Activated naive CD4-positive, alpha-beta T cell treated with anti-CD3 and anti-CD28 coated beads, Interleukin-2, amount 50 U/mL, for 24 hours (primary cell): ENCODE data around the gene ERC1.
"Not testable (repeated sequence)": the region's sequence is repeated elsewhere in the genome, so short reads cannot be mapped to it uniquely, and the experiment has no call there.

Experiments
- H3K27ac Mint-ChIP-seq: one replicate; pipeline ENCODE4 v1.8.0; 2021; ENCODE audit warnings: mild to moderate bottlenecking, mixed read lengths
- H3K27me3 Mint-ChIP-seq: one replicate; pipeline ENCODE4 v1.8.0; 2021; ENCODE audit warnings: mixed read lengths
- H3K36me3 Mint-ChIP-seq: one replicate; pipeline ENCODE4 v1.8.0; 2021; ENCODE audit warnings: mixed read lengths
- H3K4me1 Mint-ChIP-seq: one replicate; pipeline ENCODE4 v1.8.0; 2021; ENCODE audit warnings: mixed read lengths
- H3K4me3 Mint-ChIP-seq: one replicate; pipeline ENCODE4 v1.8.0; 2021; ENCODE audit warnings: mild to moderate bottlenecking, mixed read lengths
- H3K9me3 Mint-ChIP-seq: one replicate; pipeline ENCODE4 v1.8.0; 2021; ENCODE audit warnings: mixed read lengths

ERC1 gene

DNA sequence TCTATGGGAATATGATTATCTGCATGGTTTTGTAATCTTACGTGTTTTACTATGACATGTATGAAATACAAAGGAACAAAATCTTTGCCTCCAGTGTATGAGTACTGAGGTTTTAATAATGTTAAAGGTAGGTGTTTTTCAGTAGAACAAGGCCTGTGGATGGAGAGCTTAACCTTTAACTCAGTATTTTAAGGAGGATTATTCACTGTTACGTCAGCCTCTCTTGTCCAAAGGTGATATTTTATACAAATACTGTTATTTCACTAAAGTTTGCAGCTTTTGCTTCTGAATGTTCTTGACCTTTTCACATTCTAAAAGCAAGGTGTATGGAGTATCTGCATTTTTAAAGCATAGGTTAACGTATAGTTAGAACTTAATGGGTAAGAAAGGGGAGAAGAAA is 195.3 kb downstream of the ERC1 start:
- H3K9me3 Mint-ChIP-seq, result no peaks in the 10 kb centered on the region
- H3K4me1 Mint-ChIP-seq, result no peaks in the 10 kb centered on the region
- H3K36me3 Mint-ChIP-seq, result peaks cover 21% of the 10 kb centered on the region
- no peak overlapping the region for H3K4me3 Mint-ChIP-seq
- no peaks in the 10 kb centered on the region for H3K27me3 Mint-ChIP-seq
- H3K27ac Mint-ChIP-seq, result no peak overlapping the region

DNA sequence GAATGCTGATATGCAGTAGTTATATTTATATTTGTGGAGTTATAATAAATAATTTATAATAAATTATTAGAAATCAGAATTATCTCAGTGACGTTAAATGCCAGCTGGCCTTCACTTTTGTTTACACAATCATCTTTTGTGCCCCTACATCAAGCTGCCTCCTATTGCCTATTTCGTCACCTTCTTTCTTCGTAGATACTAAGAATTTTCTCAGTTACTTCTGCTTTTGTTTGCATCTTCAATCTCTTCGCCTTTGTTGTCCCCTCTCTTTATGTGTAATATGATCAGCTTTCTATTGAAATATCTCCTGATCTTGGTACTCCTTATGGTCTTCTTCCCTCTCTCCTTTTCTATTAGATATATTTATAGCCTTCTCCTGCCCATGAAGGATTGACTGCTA is 197.0 kb downstream of the ERC1 start:
- no peaks in the 10 kb centered on the region for H3K27me3 Mint-ChIP-seq
- no peaks in the 10 kb centered on the region for H3K9me3 Mint-ChIP-seq
- H3K27ac Mint-ChIP-seq, result no peak overlapping the region
- no peak overlapping the region for H3K4me3 Mint-ChIP-seq
- H3K4me1 Mint-ChIP-seq, result no peaks in the 10 kb centered on the region
- H3K36me3 Mint-ChIP-seq, result peaks cover 21% of the 10 kb centered on the region

DNA sequence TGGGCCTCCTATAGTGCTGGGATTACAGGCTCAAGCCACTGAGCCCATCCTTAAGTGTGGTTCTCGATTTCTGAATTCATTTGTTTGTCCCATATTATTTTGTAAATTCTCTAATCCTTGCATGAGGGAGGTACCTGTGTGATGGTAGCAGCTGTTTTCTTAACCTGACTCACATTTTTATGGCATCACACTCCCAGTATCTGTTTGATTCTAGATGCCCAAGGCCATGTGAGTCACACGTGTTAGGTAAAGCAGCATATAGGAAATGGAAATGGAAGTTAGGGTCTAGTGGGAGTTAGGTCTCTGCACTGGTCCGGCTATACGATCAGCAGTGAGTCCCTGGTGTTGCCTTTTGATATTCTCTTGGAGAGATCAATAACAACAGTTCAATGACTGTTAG is 198.1 kb downstream of the ERC1 start:
- Mint-ChIP-seq H3K27ac (no peak overlapping the region), H3K4me1 (no peaks in the 10 kb centered on the region), H3K4me3 (no peak overlapping the region), H3K36me3 (peaks cover 18% of the 10 kb centered on the region), H3K27me3 (no peaks in the 10 kb centered on the region), H3K9me3 (no peaks in the 10 kb centered on the region)

DNA sequence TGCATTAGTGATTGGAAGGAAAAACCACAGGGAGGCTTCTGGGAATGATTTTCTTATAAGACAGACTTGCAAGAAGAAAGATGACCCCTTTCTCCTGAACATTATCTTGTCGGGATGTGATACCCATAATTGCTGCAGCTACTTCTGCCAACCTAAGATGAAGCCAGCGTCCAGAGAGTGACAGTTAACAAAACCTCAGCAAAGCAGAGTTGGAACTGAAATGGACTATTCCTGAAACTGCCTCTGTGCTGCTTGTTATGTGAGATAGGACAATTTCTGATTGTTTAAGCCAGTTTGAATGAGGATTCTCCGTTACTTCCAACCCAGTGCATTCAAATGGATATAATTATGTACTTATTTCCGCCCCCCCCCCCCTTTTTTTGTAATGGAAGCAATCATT is 204.5 kb downstream of the ERC1 start:
- Mint-ChIP-seq H3K4me1 (peaks cover 4% of the 10 kb centered on the region), H3K4me3 (no peak overlapping the region), H3K9me3 (no peaks in the 10 kb centered on the region), H3K27ac (no peak overlapping the region), H3K36me3 (peaks cover 22% of the 10 kb centered on the region), H3K27me3 (no peaks in the 10 kb centered on the region)

DNA sequence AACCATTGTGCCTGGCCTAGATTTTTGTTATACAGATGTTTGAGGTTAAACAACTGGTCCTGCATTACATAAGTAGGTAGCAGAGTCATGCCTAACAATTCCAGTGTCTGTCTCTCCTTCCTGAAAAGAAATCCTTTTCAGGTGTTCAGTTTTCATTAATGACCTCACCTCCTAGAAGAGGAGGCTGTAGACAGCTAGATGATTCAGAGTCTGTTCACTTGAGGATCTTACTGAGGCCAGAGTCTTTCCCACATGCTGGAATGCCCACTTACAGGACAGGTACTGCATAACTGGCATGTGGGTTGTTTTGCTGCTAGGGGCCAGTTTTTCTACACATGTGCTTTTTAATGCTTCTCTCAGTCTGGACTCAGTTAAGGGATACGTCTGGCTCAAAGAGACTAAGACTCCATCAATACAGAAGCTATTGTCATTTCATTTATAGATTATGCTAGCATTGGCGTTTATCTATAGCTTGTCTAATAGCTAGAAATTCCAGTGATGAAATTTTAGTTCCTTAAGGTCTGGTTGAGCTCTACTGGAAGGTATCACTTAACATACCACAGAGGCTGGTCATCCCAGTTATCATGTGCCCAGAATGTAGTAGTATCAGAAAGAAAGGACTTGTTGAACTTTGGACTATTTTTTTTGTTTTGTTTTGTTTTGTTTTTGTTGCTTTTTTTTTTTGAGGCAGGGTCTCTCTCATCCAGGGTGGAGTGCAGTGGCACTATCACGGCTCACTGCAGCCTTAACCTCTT is 206.4 kb downstream of the ERC1 start:
- Mint-ChIP-seq H3K9me3 (no peaks in the 10 kb centered on the region), H3K27ac (no peak overlapping the region), H3K36me3 (peaks cover 19% of the 10 kb centered on the region), H3K4me1 (peaks cover 13% of the 10 kb centered on the region), H3K27me3 (no peaks in the 10 kb centered on the region), H3K4me3 (no peak overlapping the region)

DNA sequence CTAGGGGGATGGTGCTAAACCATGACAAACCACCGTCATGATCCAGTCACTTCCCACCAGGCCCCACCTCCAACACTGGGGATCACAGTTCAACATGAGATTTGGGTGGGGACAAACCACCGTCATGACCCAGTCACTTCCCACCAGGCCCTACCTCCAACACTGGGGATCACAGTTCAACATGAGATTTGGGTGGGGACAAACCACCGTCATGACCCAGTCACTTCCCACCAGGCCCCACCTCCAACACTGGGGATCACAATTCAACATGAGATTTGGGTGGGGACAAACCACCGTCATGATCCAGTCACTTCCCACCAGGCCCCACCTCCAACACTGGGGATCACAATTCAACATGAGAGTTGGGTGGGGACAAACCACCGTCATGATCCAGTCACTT is 207.8 kb downstream of the ERC1 start:
- not testable (repeated sequence) for H3K27me3 Mint-ChIP-seq, H3K27ac Mint-ChIP-seq, H3K9me3 Mint-ChIP-seq, H3K4me3 Mint-ChIP-seq
- Mint-ChIP-seq H3K4me1 (peaks cover 17% of the 10 kb centered on the region), H3K36me3 (peaks cover 19% of the 10 kb centered on the region)

DNA sequence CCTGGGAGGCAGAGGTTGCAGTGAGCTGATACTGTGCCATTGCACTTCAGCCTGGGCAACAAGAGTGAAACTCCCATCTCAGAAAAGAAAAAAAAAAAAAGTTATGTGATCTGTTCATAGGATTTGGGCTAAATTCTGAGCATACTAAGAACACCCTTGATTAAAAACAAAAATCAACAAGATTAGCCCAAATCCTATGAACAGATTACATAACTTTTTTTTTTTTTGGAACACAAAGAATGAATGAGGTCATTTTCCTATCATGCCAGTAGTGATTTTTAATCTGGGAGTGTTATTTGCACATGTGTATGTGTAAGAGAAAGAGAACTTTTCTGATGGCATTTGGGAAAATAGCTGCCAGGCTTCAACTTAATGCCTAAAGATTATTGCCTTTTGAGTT is 208.7 kb downstream of the ERC1 start:
- no peak overlapping the region for H3K27ac Mint-ChIP-seq
- no peaks in the 10 kb centered on the region for H3K27me3 Mint-ChIP-seq
- no peaks in the 10 kb centered on the region for H3K9me3 Mint-ChIP-seq
- peaks cover 17% of the 10 kb centered on the region for H3K4me1 Mint-ChIP-seq
- H3K36me3 Mint-ChIP-seq, result peaks cover 19% of the 10 kb centered on the region
- no peak overlapping the region for H3K4me3 Mint-ChIP-seq

DNA sequence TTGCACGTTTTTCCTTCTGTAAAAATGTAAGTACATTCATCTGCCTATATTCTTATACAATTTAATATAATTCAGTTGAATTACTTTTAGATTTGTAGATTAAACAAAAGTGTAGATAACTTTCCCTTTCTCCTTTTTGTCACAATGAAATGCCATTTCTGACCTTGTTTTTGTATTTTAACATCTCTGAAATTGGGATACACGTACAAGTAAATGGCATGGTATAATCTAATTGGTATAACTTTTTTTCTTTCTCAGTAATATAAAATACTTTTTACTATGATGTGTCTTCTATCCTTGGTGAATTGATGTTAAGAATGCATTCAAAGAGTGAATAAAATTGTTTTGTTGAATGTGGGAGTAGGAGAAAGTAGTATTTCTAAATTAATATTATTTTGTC is 210.0 kb downstream of the ERC1 start:
- Mint-ChIP-seq H3K4me3 (no peak overlapping the region), H3K4me1 (peaks cover 22% of the 10 kb centered on the region), H3K27ac (no peak overlapping the region), H3K36me3 (peaks cover 17% of the 10 kb centered on the region), H3K9me3 (no peaks in the 10 kb centered on the region), H3K27me3 (no peaks in the 10 kb centered on the region)

DNA sequence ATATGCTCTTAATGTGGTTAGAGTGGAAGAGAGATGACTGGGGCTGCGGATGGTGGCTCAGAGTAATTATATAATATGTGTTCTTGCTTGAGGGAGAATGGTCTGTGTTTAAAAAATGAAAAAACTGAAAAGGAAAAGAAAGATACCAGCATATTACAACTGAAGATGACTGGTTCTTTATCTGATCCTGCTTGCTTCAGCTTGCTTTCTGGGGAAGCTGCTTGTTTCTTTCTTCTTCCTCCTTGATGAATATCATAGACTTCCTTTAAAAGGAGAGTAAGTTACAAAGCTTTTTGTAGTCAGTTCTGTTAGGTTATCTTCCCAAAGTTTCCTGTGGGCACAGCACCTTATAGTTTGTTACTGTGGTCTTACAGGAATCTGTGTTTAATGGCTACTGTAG is 210.9 kb downstream of the ERC1 start:
- Mint-ChIP-seq H3K9me3 (no peaks in the 10 kb centered on the region), H3K4me3 (no peak overlapping the region), H3K27ac (peak overlapping the region; percentile 59), H3K4me1 (peaks cover 27% of the 10 kb centered on the region), H3K27me3 (no peaks in the 10 kb centered on the region), H3K36me3 (peaks cover 12% of the 10 kb centered on the region)

DNA sequence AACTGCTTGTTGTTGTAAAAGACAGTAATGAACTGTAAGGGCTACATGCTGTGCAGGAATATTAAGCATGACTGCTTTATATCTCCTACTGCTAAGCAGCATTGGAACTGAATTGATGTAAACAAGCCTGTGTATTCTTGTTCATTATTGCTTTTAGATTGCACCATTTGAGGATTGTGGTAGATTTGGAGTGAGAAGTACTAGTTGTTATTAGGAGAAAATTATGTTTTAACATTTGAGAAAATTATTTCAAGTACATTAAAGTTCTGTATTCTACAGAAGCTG is 212.7 kb downstream of the ERC1 start:
- Mint-ChIP-seq H3K27me3 (no peaks in the 10 kb centered on the region), H3K9me3 (no peaks in the 10 kb centered on the region), H3K4me1 (peaks cover 27% of the 10 kb centered on the region), H3K27ac (no peak overlapping the region), H3K36me3 (peaks cover 6% of the 10 kb centered on the region), H3K4me3 (no peak overlapping the region)

DNA sequence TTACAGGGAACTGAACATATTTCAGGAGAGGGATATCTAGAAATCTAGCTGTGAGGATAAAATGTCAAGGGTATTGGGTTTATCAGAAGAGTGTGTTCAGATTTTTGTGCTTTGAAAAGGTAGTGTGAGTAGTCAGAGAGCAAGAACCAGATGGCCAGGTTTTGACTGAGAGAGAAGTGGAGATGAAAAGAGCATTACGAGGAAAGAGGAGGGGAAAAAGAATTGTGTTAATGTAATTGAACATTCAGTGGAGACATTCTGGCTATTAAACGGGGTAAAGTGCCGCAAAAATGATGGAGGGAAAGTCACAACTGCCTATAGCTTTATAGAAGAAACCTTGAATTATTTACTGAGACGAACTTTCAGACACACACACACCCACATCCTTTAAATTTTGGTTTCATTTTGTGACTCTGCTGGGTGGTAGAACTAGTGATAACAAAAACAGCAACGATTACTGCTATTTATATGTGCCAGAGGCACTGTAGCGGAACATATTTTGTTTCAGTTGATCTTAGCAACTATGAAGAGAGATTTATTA is 213.6 kb downstream of the ERC1 start:
- H3K27me3 Mint-ChIP-seq, result no peaks in the 10 kb centered on the region
- H3K4me3 Mint-ChIP-seq, result no peak overlapping the region
- H3K4me1 Mint-ChIP-seq, result peaks cover 27% of the 10 kb centered on the region
- H3K36me3 Mint-ChIP-seq, result peaks cover 9% of the 10 kb centered on the region
- H3K9me3 Mint-ChIP-seq, result no peaks in the 10 kb centered on the region
- H3K27ac Mint-ChIP-seq, result no peak overlapping the region

DNA sequence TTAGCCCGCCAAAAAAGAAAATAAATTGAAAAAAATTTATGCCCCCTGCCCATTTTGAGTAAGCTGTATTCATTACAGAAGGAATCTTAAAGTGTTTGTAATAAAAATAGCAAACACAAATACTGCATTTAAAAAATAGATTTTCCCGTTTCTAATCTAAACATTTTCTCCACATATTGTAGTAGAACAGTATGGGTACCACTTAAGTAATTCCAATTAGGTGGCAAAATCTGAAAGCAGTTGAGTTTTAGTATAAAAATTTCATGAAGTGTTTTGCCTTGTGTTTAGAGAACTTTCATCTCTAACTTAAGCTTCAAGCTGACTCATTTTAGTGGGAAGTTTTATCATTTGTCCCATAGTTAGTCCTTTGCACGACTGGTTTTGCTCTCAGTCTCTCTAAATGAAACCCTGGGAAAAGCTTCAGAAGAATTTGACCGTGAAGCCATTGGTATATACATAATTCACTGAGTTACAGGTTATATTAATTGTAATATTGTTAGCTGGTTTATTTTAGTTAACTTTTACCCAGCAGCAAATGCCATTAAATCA is 214.6 kb downstream of the ERC1 start:
- Mint-ChIP-seq H3K4me1 (peaks cover 23% of the 10 kb centered on the region), H3K4me3 (peak overlapping the region; percentile 62), H3K27me3 (no peaks in the 10 kb centered on the region), H3K27ac (no peak overlapping the region), H3K9me3 (no peaks in the 10 kb centered on the region), H3K36me3 (peaks cover 10% of the 10 kb centered on the region)

DNA sequence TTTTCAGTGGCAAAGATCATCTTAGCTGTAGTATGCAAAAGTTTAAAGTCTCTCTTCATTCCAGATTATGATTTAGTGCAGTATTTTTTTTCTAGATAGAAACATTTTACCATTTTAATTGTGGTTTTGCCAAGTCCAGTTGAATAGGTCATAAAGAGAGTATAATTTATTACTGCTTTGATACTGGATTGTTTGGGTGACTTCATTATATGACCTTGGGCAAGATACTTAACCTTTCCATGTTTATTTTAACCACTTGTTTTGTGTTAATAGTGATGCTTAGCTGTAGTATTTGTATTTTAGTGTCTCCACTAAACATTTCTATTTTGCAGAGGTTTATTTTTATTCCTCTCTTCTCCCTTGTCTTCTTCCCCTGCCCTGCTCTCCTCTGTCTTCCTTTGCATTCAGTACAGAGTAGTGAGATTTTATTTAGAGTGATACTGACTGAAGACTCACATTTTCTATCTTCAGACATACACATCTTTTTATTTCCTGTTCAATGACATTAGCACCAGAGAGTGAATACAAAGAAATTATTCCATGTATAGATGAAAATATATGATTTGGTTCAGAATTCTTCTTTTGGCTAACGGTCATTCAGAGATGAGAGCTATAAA is 215.2 kb downstream of the ERC1 start:
- H3K27me3 Mint-ChIP-seq, result no peaks in the 10 kb centered on the region

DNA sequence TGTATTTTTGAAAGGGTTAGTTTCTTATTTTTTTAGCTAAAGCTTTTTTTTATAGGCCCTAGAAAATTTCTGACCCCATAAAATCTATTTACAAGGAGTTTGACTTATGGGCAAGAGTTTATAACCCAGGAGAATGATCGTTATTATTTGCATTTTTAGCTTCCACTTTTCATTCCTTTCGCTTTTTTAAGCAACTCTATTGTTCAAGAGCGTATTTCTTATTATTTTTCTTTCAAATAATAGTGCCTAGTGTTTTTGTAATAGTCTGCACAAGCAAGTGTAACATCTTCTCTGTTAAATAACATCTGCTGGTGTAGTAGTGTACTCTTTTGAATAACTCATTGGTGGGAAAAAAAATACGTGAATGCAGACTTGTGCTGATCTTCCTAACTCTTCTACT is 216.3 kb downstream of the ERC1 start:
- H3K27ac Mint-ChIP-seq, result no peak overlapping the region

More for the DNA sequence above, 215.2 kb downstream of the ERC1 start:
- H3K4me1 Mint-ChIP-seq, result peaks cover 23% of the 10 kb centered on the region
- no peak overlapping the region for H3K4me3 Mint-ChIP-seq
- no peak overlapping the region for H3K27ac Mint-ChIP-seq
- no peaks in the 10 kb centered on the region for H3K9me3 Mint-ChIP-seq
- peaks cover 10% of the 10 kb centered on the region for H3K36me3 Mint-ChIP-seq

DNA sequence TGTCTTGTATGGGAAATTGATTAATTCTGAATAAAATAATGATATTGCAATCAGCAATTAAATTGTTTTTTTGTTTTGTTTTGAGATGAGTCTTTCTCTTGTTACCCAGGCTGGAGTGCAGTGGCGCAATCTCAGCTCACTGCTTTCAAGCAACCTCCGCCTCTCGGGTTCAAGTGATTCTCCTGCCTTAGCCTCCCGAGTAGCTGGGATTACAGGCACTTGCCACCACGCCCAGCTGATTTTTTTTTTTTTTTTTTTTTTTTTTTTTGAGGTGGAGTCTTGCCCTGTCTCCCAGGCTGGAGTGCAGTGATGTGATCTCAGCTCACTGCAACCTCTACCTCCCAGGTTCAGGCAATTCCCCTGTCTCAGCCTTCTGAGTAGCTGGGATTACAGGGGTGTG is 217.7 kb downstream of the ERC1 start:
- peaks cover 13% of the 10 kb centered on the region for H3K36me3 Mint-ChIP-seq
- not testable (repeated sequence) for H3K4me3 Mint-ChIP-seq

More for the DNA sequence above, 216.3 kb downstream of the ERC1 start:
- peaks cover 13% of the 10 kb centered on the region for H3K36me3 Mint-ChIP-seq
- H3K9me3 Mint-ChIP-seq, result no peaks in the 10 kb centered on the region
- H3K4me3 Mint-ChIP-seq, result no peak overlapping the region
- peaks cover 14% of the 10 kb centered on the region for H3K4me1 Mint-ChIP-seq
- no peaks in the 10 kb centered on the region for H3K27me3 Mint-ChIP-seq

DNA sequence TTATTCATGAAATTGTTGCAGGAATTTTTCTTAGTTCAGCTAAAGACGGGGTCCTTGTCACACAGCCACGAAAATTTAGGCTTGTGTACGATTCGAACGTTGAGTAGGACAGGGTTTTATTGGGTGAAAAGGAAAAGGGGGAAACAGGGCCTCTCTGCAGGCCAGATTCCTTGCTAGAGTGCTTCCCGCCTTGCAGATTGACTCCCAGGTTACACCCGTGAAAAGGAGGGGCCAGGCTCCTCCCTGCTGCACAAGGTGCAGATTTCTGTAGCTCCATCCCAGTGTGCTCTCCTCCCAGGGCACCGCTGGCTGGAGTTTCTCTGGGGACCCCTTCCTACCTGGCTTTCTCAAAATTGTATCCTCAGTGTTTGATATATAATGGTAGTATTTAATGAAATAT is 221.5 kb downstream of the ERC1 start:
- Mint-ChIP-seq H3K9me3 (no peaks in the 10 kb centered on the region), H3K4me3 (no peak overlapping the region), H3K27ac (no peak overlapping the region), H3K4me1 (no peaks in the 10 kb centered on the region), H3K36me3 (peaks cover 13% of the 10 kb centered on the region), H3K27me3 (no peaks in the 10 kb centered on the region)

More for the DNA sequence above, 217.7 kb downstream of the ERC1 start:
- H3K9me3 Mint-ChIP-seq, H3K27ac Mint-ChIP-seq, H3K27me3 Mint-ChIP-seq: not testable (repeated sequence)
- H3K4me1 Mint-ChIP-seq, result peaks cover 10% of the 10 kb centered on the region
